ENCODE results near the gene CARMIL3.
A peak's percentile ranks its signal among the peaks of the same experiment; 100 is the strongest.
"Not testable (repeated sequence)": the region's sequence is repeated elsewhere in the genome, so short reads cannot be mapped to it uniquely, and the experiment has no call there.

CARMIL3 gene, protein sequence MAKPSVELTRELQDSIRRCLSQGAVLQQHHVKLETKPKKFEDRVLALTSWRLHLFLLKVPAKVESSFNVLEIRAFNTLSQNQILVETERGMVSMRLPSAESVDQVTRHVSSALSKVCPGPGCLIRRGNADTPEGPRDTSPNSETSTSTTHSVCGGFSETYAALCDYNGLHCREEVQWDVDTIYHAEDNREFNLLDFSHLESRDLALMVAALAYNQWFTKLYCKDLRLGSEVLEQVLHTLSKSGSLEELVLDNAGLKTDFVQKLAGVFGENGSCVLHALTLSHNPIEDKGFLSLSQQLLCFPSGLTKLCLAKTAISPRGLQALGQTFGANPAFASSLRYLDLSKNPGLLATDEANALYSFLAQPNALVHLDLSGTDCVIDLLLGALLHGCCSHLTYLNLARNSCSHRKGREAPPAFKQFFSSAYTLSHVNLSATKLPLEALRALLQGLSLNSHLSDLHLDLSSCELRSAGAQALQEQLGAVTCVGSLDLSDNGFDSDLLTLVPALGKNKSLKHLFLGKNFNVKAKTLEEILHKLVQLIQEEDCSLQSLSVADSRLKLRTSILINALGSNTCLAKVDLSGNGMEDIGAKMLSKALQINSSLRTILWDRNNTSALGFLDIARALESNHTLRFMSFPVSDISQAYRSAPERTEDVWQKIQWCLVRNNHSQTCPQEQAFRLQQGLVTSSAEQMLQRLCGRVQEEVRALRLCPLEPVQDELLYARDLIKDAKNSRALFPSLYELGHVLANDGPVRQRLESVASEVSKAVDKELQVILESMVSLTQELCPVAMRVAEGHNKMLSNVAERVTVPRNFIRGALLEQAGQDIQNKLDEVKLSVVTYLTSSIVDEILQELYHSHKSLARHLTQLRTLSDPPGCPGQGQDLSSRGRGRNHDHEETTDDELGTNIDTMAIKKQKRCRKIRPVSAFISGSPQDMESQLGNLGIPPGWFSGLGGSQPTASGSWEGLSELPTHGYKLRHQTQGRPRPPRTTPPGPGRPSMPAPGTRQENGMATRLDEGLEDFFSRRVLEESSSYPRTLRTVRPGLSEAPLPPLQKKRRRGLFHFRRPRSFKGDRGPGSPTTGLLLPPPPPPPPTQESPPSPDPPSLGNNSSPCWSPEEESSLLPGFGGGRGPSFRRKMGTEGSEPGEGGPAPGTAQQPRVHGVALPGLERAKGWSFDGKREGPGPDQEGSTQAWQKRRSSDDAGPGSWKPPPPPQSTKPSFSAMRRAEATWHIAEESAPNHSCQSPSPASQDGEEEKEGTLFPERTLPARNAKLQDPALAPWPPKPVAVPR (N-terminal part only)

DNA sequence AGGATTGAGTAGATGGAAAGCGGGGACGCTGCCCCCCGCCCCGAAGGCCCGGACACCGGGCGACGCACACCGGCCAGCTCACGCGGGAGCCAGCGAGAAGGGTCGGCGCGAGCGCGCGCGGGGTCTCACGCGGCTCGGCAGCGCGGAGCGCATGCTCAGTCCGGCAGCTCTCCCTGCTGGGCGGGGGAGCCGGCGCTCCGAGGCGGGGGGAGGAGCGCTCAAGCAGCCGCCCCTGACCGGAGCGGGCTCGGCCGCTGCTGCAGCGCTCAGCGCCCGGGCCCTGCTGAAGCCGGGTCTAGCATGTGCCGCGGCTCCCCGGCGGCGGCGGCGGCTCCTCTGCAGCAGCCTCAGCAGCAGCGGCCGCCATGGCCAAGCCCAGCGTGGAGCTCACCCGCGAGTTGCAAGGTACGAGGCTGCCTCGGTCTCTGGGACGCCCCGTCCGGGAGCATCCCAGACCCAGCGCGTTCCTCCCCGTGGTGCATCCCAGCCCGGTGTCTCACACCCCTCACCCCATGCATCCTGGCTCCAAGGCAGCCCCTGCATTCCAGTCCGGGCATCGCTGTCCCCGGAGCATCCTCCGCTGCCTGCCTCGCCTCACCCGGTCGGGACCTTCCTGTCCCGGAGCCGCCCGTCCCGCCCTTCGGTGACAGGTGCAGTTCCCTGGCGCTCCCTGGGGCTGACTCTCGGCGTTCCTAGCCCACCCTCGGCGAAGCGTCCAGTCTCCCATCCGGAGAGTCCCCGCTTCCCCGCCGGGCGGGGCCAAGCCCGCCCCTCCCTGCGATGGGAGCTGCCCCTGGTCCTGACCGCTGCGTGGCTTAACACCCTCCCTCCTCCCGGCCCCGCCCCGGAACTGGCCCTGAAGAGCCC is at the start of gene CARMIL3:
CARMIL3 (plus strand) TSS at position 221 of the 867 bp plus-strand sequence; CDS start at position 366, 145 bp downstream.
- Mint-ChIP-seq H3K4me3 (peak within 1 kb of the TSS; percentile 74), H3K27me3 (peaks cover 31% of the 10 kb centered on the region), H3K36me3 (ENCODE audit: low read depth) (no peaks in the 10 kb centered on the region), H3K9me3 (no peaks in the 10 kb centered on the region), H3K4me1 (peaks cover 30% of the 10 kb centered on the region), H3K27ac (peak within 1 kb of the TSS; percentile 75)
- DNase-seq (peak; percentile 71), ATAC-seq (peak; percentile 24)

DNA sequence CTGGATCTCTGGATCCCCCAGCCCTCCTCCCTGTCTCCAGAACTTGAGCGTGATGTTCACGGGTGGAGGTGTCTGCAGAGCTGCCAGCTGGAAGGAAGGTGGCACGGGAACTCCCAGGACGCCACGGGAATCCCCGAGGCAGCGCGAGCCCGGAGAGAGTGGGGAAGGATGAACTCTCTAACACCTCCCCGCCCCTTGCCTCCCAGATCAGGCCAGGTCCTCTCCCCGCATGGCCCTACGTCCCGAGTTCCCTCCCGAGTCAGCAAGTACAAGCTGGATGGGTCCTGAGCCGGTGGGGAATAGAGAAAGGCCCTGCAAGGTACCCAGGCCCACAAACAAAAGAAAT is 45.4 kb upstream of the CARMIL3 start:
- H3K27me3 Mint-ChIP-seq; H3K36me3 Mint-ChIP-seq (ENCODE audit: low read depth); DNase-seq; H3K27ac Mint-ChIP-seq; H3K9me3 Mint-ChIP-seq: not testable (repeated sequence)
- ATAC-seq: peak; percentile 13
- peaks cover 38% of the 10 kb centered on the region for H3K4me1 Mint-ChIP-seq
- peak overlapping the region; percentile 62 for H3K4me3 Mint-ChIP-seq

DNA sequence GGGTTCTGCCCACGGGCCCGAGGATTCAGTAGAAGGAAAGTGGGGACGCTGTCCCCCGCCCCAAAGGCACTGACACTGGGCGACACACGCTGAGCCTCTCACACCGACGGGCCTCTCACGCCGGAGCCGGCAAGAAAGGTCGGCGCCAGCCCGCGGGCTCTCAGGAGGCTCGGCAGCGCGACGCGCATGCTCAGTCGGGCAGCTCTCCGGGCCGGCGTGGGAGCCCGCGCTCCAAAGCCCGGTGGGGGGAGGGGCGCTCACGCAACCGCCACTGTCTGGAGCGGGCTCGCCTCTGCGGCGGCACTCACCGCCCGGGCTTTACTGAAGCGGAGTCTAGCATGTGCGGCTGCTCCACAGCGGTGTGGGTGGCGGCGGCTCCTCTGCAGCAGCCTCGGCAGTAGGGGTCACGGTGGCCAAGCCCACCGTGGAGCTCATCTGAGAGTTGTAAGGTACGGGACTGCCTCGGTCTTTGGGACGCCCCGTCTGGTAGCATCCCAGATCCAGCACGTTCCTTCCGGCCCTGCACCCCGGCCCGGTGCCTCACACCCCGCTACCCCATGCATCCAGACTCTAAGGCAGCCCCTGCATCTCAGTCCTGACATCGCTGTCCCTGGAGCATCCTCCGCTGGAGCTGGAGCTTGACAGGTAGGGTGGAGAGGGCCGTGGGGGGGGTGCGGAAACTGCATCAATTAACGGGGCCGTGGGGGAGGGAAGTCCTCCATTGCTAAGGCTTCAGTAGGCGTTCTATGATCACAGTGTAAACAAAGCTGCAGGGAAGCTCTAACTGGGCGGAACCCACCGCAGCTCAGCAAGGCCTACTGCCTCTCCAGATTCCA is 44.8 kb upstream of the CARMIL3 start:
- H3K27me3 Mint-ChIP-seq; H3K36me3 Mint-ChIP-seq (ENCODE audit: low read depth); H3K9me3 Mint-ChIP-seq: not testable (repeated sequence)
- Mint-ChIP-seq H3K4me1 (peaks cover 38% of the 10 kb centered on the region), H3K27ac (peak overlapping the region; percentile 60), H3K4me3 (peak overlapping the region; percentile 62)
- ATAC-seq (peak; percentile 94), DNase-seq (peak; percentile 60)

DNA sequence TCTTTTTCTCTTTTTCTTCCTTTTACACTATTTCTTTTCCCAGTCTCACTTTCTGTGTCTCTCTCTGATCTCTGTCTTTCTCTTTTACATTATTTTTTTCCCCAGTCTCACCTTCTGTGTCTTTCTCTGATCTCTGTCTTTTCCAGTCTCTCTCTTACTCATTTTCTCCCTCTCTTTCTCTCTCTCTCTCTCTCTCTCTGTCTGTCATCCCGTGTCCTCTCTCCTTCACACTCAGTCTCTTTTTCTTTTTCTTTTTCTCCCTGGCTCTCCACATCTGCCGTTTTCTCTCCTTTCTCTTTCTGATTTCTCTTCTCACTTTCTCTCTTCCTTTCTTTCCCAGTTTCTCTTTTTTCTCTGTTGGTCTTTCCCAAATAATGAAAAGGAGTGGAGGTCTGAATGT is 40.8 kb upstream of the CARMIL3 start:
- H3K27ac Mint-ChIP-seq: peak overlapping the region; percentile 44
- peak overlapping the region; percentile 1 for H3K4me3 Mint-ChIP-seq
- H3K4me1 Mint-ChIP-seq: peaks cover 34% of the 10 kb centered on the region
- H3K36me3 Mint-ChIP-seq (ENCODE audit: low read depth): peaks cover 5% of the 10 kb centered on the region
- H3K9me3 Mint-ChIP-seq: no peaks in the 10 kb centered on the region
- DNase-seq (no peak), ATAC-seq (no peak)
- H3K27me3 Mint-ChIP-seq: no peaks in the 10 kb centered on the region

DNA sequence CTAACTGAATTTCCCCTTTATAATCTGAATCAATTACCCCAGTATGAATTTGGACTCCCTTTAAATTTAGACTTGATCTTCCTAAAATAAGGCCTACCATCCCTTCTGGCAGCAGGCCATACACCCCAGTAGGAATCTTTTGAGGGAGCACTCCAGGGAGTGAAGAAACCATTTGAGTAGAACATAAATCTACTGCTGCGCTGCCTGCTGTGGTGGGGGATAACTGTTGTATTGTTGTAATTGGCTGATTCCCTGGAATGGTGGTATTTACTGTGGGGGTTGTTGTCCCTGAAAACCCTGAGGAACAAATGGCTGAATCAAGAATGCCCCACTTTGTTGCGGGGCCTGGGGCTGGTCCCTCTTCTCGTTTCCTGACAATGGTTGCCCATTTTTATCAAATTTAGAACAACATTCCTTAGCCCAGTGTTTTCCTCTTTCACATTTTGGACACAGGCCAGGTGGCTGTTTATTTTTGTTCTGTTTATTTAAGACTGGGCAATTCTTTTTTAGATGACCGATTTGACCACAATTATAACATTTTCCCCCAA is 39.0 kb upstream of the CARMIL3 start:
- H3K9me3 Mint-ChIP-seq; H3K36me3 Mint-ChIP-seq (ENCODE audit: low read depth); H3K4me3 Mint-ChIP-seq; ATAC-seq; DNase-seq; H3K27me3 Mint-ChIP-seq: not testable (repeated sequence)
- Mint-ChIP-seq H3K27ac (peak overlapping the region; percentile 9), H3K4me1 (peaks cover 33% of the 10 kb centered on the region)

DNA sequence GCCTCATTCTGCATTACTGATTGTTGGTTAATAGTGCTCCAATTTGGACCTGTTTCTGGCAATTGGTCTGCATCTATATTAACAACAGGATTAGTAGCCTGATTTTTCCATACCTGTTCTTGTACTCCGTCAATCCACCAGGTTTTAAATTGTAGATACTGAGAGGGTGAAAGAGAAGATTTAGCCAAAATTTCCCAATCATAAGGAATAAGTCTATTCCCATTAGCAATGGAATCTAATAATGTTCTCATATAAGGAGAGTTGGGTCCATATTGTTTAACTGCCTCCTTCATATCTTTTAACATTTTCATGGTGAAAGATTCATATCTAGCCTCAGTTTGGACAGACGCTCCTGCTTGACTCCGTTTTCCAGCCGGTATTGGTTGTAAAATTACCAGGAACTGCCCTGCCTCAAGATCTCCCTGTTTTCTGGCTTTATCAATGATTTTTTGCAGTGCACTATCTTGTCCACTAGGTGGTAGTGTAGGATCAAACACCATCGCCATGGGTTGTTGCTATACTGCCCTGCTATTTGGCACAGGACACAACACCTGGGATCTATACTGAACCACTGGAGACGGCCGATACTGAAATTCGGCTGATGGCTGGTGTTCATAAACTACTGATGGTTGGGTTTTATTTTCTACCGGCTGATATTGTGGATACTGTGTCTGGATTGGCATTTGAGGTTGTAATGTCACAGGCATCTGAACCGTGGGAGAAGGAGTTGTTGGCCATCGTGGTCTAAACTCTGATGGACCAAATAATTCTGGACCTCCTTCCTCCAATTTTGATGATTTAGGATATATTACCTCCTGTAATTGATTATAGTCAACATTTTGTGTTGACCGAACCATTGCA is 37.9 kb upstream of the CARMIL3 start:
- H3K9me3 Mint-ChIP-seq: no peaks in the 10 kb centered on the region
- H3K4me3 Mint-ChIP-seq: no peak overlapping the region
- ATAC-seq (peak; percentile 89), DNase-seq (peak; percentile 23)
- peaks cover 22% of the 10 kb centered on the region for H3K4me1 Mint-ChIP-seq
- no peak overlapping the region for H3K27ac Mint-ChIP-seq
- no peaks in the 10 kb centered on the region for H3K36me3 Mint-ChIP-seq (ENCODE audit: low read depth)
- peaks cover 4% of the 10 kb centered on the region for H3K27me3 Mint-ChIP-seq

DNA sequence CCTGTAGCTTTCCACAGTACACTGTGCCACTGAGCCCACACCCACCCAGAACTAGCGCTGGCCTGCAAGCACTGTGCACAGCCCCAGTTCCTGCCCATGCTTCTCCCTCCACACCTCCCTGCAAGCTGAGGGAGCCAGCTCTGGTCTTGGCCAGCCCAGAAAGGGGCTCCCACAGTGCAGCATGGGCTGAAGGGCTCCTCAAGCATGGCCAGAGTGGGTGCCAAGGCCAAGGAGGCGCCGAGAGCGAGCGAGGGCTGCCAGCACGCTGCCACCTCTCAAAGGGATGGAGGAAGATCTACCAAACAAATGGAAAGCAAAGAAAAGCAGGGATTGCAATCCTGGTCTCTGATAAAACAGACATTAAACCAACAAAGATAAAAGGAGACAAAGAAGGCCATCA is 36.1 kb upstream of the CARMIL3 start:
- H3K36me3 Mint-ChIP-seq (ENCODE audit: low read depth); H3K4me1 Mint-ChIP-seq; H3K4me3 Mint-ChIP-seq; H3K27ac Mint-ChIP-seq; DNase-seq; H3K27me3 Mint-ChIP-seq; H3K9me3 Mint-ChIP-seq; ATAC-seq: not testable (repeated sequence)

DNA sequence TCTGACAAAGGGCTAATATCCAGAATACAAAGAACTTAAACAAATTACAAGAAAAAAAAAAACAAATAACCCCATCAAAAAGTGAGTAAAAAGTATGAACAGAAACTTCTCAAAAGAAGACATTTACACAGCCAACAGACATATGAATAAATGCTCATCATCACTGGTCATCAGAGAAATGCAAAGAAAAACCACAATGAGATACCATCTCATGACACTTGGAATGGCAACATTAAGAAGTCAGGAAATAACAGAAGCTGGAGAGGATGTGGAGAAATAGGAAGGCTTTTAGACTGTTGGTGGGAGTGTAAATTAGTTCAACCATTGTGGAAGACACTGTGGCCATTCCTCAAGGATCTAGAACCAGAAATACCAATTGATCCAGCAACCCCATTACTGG is 32.8 kb upstream of the CARMIL3 start:
- not testable (repeated sequence) for DNase-seq; H3K9me3 Mint-ChIP-seq; H3K36me3 Mint-ChIP-seq (ENCODE audit: low read depth); H3K27me3 Mint-ChIP-seq; ATAC-seq; H3K4me1 Mint-ChIP-seq; H3K4me3 Mint-ChIP-seq; H3K27ac Mint-ChIP-seq

DNA sequence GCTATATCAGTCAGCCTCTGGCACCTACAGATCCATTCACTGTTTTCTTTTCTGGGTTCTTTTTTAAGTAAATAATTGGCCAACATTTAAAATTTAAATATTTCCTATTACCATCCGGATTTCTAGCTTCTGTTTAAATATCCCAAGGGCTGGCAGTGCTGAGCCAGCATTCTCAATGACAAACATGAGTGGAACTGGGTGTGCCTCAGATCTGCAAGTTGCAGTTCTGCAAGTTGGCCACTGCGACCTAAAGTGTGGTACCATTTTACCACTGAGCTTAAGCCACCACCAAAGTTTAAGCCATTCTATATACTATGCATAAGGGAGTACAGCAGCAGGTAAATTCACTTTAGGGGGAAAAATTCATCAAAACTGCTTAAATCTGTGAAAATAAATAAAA is 31.9 kb upstream of the CARMIL3 start:
- not testable (repeated sequence) for H3K36me3 Mint-ChIP-seq (ENCODE audit: low read depth); ATAC-seq; H3K4me1 Mint-ChIP-seq; H3K9me3 Mint-ChIP-seq; H3K27ac Mint-ChIP-seq; H3K4me3 Mint-ChIP-seq; H3K27me3 Mint-ChIP-seq; DNase-seq

DNA sequence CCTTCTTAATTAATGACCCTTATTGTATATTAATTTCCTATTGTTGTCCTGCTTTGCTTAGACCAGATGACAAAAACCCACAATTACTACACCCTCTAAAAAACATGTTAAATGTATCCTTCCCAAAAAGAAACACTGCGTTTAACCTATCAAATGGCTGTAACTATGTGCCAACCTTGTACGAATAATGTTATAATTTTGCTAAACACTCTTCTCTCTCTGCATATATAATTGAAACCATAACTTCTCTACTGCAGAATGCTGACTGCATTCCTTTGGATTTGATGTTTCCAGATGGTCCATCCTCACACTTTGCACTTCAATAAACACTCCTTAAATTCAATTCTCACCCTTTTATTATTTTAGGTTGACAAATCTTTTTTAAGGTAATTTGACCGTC is 31.3 kb upstream of the CARMIL3 start:
- not testable (repeated sequence) for H3K36me3 Mint-ChIP-seq (ENCODE audit: low read depth); H3K4me3 Mint-ChIP-seq

DNA sequence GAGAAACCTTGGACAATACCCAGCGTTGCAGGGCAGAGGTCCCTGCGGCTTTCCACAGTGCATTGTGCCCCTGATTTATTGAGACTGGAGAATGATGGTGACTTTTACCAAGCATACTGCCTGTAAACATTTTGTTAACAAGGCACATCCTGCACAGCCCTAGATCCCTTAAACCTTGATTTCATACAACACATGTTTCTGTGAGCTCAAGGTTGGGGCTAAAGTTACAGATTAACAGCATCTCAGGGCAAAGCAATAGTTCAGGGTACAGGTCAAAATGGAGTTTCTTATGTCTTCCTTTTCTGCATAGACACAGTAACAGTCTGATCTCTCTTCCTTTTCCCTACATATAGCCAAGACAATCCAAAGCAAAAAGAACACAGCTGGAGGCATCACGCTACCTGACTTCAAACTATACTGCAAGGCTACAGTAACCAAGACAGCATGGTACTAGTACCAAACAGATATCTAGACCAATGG is 26.8 kb upstream of the CARMIL3 start:
- not testable (repeated sequence) for H3K27ac Mint-ChIP-seq; H3K4me3 Mint-ChIP-seq; DNase-seq; H3K27me3 Mint-ChIP-seq; H3K9me3 Mint-ChIP-seq; H3K36me3 Mint-ChIP-seq (ENCODE audit: low read depth); H3K4me1 Mint-ChIP-seq; ATAC-seq

More for the DNA sequence above, 31.3 kb upstream of the CARMIL3 start:
- not testable (repeated sequence) for DNase-seq, H3K9me3 Mint-ChIP-seq, ATAC-seq, H3K27ac Mint-ChIP-seq, H3K27me3 Mint-ChIP-seq, H3K4me1 Mint-ChIP-seq

DNA sequence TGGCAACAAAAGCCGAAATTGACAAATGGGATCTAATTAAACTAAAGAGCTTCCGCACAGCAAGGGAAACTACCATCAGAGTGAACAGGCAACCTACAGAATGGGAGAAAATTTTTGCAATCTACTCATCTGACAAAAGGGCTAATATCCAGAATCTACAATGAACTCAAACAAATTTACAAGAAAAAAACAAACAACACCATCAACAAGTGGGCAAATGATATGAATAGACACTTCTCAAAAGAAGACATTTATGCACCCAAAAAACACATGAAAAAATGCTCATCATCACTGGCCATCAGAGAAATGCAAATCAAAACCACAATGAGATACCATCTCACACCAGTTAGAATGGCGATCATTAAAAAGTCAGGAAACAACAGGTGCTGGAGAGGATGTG is 22.1 kb upstream of the CARMIL3 start:
- H3K4me3 Mint-ChIP-seq; H3K36me3 Mint-ChIP-seq (ENCODE audit: low read depth); H3K4me1 Mint-ChIP-seq; H3K27ac Mint-ChIP-seq; ATAC-seq; DNase-seq; H3K27me3 Mint-ChIP-seq: not testable (repeated sequence)
- H3K9me3 Mint-ChIP-seq: peaks cover 14% of the 10 kb centered on the region
